GM12878 (cell line): ENCODE data around the gene RCN1. TPM values are rescaled to one million over a fixed set of nuclear protein-coding genes. Genes with fewer than 3 reads are reported as not detected.
A peak's percentile ranks its signal among the peaks of the same experiment; 100 is the strongest.

ENCODE experiments used
- CBX5 ChIP-seq: sonication (generic); IDR thresholded peaks from 2 replicates; pipeline ENCODE4 v1.6.1; 2016; ENCODE audit warnings: low read depth, moderate library complexity, mild to moderate bottlenecking, inconsistent platforms
- CEBPB ChIP-seq, 2 experiments: fragments of 150-350 bp in 1 of 2; IDR thresholded peaks; 2 replicates each; pipeline ENCODE4 v1.6.1; 2012 to 2014; ENCODE audit warnings: low read depth in 2 of 2, low read length in 2 of 2, borderline replicate concordance in 1 of 2, inconsistent platforms in 1 of 2
- DPF2 ChIP-seq: fragments of 450-650 bp; IDR thresholded peaks from 2 replicates; pipeline ENCODE4 v1.6.1; 2017; ENCODE audit warnings: mild to moderate bottlenecking
- EGR1 ChIP-seq, 2 experiments: IDR thresholded peaks; 1 replicate in 1 of 2; 2 replicates in 1 of 2; pipeline ENCODE4 v1.6.1; 2011 to 2012; ENCODE audit warnings: low read depth in 2 of 2, low read length in 2 of 2, borderline replicate concordance in 1 of 2, mild to moderate bottlenecking in 1 of 2, moderate library complexity in 1 of 2
- GABPA ChIP-seq: IDR thresholded peaks from 2 replicates; pipeline ENCODE4 v1.6.1; 2014; ENCODE audit warnings: antibody characterized with exemption, low read depth, mild to moderate bottlenecking, inconsistent platforms
- IKZF2 ChIP-seq, 2 experiments: fragments of 450-650 bp; IDR thresholded peaks; 2 replicates each; pipeline ENCODE4 v1.6.1; 2017; ENCODE audit warnings: mild to moderate bottlenecking in 2 of 2, moderate library complexity in 2 of 2
- MTA2 ChIP-seq: fragments of 450-650 bp; IDR thresholded peaks from 2 replicates; pipeline ENCODE4 v1.6.1; 2016; ENCODE audit warnings: low read depth, mild to moderate bottlenecking, moderate library complexity
- NBN ChIP-seq: fragments of 450-650 bp; IDR thresholded peaks from 2 replicates; pipeline ENCODE4 v1.6.1; 2016
- NFXL1 ChIP-seq: fragments of 450-650 bp; IDR thresholded peaks from 2 replicates; pipeline ENCODE4 v1.6.1; 2017; ENCODE audit warnings: antibody characterized with exemption, mild to moderate bottlenecking, borderline replicate concordance
- RAD51 ChIP-seq: fragments of 450-650 bp; IDR thresholded peaks from 2 replicates; pipeline ENCODE4 v1.6.1; 2016; ENCODE audit warnings: moderate library complexity, mild to moderate bottlenecking, inconsistent platforms
- SIN3A ChIP-seq: IDR thresholded peaks from 2 replicates; pipeline ENCODE4 v1.6.1; 2012; ENCODE audit warnings: low read depth, low read length, improper control_type of control experiment
- SMARCA5 ChIP-seq: fragments of 450-650 bp; IDR thresholded peaks from 2 replicates; pipeline ENCODE4 v1.6.1; 2017; ENCODE audit warnings: mild to moderate bottlenecking
- SMC3 ChIP-seq: IDR thresholded peaks from 2 replicates; pipeline ENCODE4 v1.6.1; 2011; ENCODE audit warnings: low read length, improper control_type of control experiment, borderline replicate concordance
- SPI1 ChIP-seq: IDR thresholded peaks from 2 replicates; pipeline ENCODE4 v1.6.1; 2011; ENCODE audit warnings: low read depth, mild to moderate bottlenecking, low read length, moderate library complexity, borderline replicate concordance; ENCODE audit not compliant: insufficient read depth
- TAF1 ChIP-seq: IDR thresholded peaks from 2 replicates; pipeline ENCODE4 v1.6.1; 2011; ENCODE audit warnings: mild to moderate bottlenecking, low read depth, low read length, borderline replicate concordance
- TCF3 ChIP-seq: IDR thresholded peaks from 2 replicates; pipeline ENCODE4 v1.6.1; 2012; ENCODE audit warnings: low read depth, mild to moderate bottlenecking, low read length, borderline replicate concordance; ENCODE audit not compliant: insufficient read depth
- YBX1 ChIP-seq: fragments of 450-650 bp; IDR thresholded peaks from 2 replicates; pipeline ENCODE4 v1.6.1; 2016; ENCODE audit warnings: antibody characterized with exemption
- polyA plus RNA-seq, 11 experiments: library from polyadenylated mRNA; depleted of rRNA in 4 of 11; unstranded in 6 of 11; stranded (reverse) in 5 of 11; fragments of >200 nt; fragmentation: Nextera tagmentation in 4 of 11; fragmentation: Illumina TruSeq in 1 of 11; extraction: Ambion mirVana in 4 of 11; extraction: Trizol in 1 of 11; gene quantifications; 1 replicate in 1 of 11; 2 replicates in 10 of 11; pipeline versions ENCODE4 v1.2.1 to v1.2.3, GENCODE V29; 2011 to 2016; ENCODE audit warnings: inconsistent platforms in 2 of 11, missing spikeins in 2 of 11, low read depth in 1 of 11
- total RNA-seq, 4 experiments: library from RNA; depleted of rRNA in 3 of 4; stranded (reverse); fragments of >200 nt in 3 of 4; fragmentation: Illumina TruSeq in 1 of 4; extraction: Trizol in 1 of 4; gene quantifications; 2 replicates each; pipeline versions ENCODE4 v1.2.1 to v1.2.3, GENCODE V29; 2013 to 2021
- TF ChIP-seq, protein P1 (sequence below): fragments of 450-650 bp; IDR thresholded peaks from 2 replicates; pipeline ENCODE4 v1.6.1; 2016; ENCODE audit warnings: mild to moderate bottlenecking
- TF ChIP-seq, protein P2 (sequence below): IDR thresholded peaks from 2 replicates; pipeline ENCODE4 v1.6.1; 2012; ENCODE audit warnings: low read depth, low read length, improper control_type of control experiment
- TF ChIP-seq, protein P3 (sequence below): fragments of 450-650 bp; IDR thresholded peaks from 2 replicates; pipeline ENCODE4 v1.6.1; 2017; ENCODE audit warnings: low read depth, mild to moderate bottlenecking, moderate library complexity
- TF ChIP-seq, protein P4 (sequence below): fragments of 450-650 bp; formaldehyde crosslinking; IDR thresholded peaks from 2 replicates; pipeline ENCODE4 v1.5.0; 2022; ENCODE audit warnings: mild to moderate bottlenecking, missing genetic modification characterization
- TF ChIP-seq, protein P5 (sequence below): fragments of 150-350 bp; IDR thresholded peaks from 2 replicates; pipeline ENCODE4 v1.6.1; 2014; ENCODE audit warnings: mild to moderate bottlenecking, low read depth, low read length

The RCN1 gene
- total and polyA plus RNA-seq, 10 of the 15 experiments (the other 5 are each of a cell fraction or from before 2014, with no cell fraction given) = 17.6 to 76.7 (median 56.4) TPM

DNA sequence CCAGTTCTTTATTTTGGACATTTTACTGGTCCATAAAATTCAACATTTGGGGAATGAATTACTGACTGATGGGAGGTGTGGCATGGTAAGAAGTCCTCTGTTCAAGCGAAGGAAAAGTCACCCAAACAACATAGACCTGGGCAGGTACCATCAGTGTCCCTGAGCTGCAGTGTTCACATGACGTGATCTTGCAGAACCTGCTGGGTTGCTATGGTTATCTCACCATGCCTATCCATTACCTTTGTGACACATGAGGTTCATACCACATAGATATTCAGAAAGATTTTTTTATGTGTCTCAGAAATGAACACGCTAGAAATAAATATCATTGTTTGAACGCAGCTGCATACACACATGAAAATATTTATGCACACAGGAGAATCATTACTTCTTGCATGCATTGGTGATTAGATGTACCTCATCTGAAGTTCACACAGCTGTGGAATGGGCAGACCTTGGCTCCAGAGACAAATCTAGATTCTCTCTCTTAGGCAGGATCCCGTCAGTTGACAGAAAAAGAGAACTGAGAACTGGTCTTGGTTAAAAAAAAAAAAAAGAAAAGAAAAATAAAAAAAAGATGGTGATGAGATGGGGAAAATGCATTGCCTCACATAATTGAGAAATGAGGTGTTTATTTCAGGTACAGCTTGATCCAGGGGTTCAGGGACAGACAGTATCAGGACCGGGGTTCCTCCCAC is 21.4 kb upstream of the RCN1 start (continued):
- no peak for TF ChIP-seq TAF1
- no peak for TF ChIP-seq EGR1 (IDR thresholded peaks at IDR 0.05; ENCODE audit: borderline replicate concordance in 1 of 2, low read depth in 2 of 2, low read length in 2 of 2)
- no peak for TF ChIP-seq CBX5
- TF ChIP-seq, protein P1, sequence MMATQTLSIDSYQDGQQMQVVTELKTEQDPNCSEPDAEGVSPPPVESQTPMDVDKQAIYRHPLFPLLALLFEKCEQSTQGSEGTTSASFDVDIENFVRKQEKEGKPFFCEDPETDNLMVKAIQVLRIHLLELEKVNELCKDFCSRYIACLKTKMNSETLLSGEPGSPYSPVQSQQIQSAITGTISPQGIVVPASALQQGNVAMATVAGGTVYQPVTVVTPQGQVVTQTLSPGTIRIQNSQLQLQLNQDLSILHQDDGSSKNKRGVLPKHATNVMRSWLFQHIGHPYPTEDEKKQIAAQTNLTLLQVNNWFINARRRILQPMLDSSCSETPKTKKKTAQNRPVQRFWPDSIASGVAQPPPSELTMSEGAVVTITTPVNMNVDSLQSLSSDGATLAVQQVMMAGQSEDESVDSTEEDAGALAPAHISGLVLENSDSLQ = peak; percentile 27; the same call in 1 of the 2 replicates
- 0 out of 2 replicates have a peak, but pooled peaks have one; percentile 26 for TF ChIP-seq NBN
- no peak for TF ChIP-seq GABPA
- TF ChIP-seq, protein P2, sequence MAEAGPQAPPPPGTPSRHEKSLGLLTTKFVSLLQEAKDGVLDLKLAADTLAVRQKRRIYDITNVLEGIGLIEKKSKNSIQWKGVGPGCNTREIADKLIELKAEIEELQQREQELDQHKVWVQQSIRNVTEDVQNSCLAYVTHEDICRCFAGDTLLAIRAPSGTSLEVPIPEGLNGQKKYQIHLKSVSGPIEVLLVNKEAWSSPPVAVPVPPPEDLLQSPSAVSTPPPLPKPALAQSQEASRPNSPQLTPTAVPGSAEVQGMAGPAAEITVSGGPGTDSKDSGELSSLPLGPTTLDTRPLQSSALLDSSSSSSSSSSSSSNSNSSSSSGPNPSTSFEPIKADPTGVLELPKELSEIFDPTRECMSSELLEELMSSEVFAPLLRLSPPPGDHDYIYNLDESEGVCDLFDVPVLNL = no peak
- no peak for TF ChIP-seq CEBPB (IDR thresholded peaks at IDR 0.05; ENCODE audit: borderline replicate concordance in 1 of 2, low read depth in 2 of 2, low read length in 2 of 2)
- TF ChIP-seq NFXL1 = no peak
- peak in 1 of 2 experiments; percentile 25; a peak in 1 of 4 replicates for TF ChIP-seq IKZF2 (IDR thresholded peaks at IDR 0.05)
- no peak for TF ChIP-seq MTA2
- no peak for TF ChIP-seq RAD51
- TF ChIP-seq DPF2 = 0 out of 2 replicates have a peak, but pooled peaks have one; percentile 14
- TF ChIP-seq, protein P3, sequence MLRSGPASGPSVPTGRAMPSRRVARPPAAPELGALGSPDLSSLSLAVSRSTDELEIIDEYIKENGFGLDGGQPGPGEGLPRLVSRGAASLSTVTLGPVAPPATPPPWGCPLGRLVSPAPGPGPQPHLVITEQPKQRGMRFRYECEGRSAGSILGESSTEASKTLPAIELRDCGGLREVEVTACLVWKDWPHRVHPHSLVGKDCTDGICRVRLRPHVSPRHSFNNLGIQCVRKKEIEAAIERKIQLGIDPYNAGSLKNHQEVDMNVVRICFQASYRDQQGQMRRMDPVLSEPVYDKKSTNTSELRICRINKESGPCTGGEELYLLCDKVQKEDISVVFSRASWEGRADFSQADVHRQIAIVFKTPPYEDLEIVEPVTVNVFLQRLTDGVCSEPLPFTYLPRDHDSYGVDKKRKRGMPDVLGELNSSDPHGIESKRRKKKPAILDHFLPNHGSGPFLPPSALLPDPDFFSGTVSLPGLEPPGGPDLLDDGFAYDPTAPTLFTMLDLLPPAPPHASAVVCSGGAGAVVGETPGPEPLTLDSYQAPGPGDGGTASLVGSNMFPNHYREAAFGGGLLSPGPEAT = 0 out of 2 replicates have a peak, but pooled peaks have one; percentile 14
- TF ChIP-seq SMC3 = no peak
- TF ChIP-seq, protein P4, sequence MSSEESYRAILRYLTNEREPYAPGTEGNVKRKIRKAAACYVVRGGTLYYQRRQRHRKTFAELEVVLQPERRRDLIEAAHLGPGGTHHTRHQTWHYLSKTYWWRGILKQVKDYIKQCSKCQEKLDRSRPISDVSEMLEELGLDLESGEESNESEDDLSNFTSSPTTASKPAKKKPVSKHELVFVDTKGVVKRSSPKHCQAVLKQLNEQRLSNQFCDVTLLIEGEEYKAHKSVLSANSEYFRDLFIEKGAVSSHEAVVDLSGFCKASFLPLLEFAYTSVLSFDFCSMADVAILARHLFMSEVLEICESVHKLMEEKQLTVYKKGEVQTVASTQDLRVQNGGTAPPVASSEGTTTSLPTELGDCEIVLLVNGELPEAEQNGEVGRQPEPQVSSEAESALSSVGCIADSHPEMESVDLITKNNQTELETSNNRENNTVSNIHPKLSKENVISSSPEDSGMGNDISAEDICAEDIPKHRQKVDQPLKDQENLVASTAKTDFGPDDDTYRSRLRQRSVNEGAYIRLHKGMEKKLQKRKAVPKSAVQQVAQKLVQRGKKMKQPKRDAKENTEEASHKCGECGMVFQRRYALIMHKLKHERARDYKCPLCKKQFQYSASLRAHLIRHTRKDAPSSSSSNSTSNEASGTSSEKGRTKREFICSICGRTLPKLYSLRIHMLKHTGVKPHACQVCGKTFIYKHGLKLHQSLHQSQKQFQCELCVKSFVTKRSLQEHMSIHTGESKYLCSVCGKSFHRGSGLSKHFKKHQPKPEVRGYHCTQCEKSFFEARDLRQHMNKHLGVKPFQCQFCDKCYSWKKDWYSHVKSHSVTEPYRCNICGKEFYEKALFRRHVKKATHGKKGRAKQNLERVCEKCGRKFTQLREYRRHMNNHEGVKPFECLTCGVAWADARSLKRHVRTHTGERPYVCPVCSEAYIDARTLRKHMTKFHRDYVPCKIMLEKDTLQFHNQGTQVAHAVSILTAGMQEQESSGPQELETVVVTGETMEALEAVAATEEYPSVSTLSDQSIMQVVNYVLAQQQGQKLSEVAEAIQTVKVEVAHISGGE (CRISPR knock-in tag) = no peak
- TF ChIP-seq YBX1 = no peak
- TF ChIP-seq SIN3A = no peak
- 0 out of 2 replicates have a peak, but pooled peaks have one; percentile 65 for TF ChIP-seq SMARCA5
- TF ChIP-seq, protein P5, sequence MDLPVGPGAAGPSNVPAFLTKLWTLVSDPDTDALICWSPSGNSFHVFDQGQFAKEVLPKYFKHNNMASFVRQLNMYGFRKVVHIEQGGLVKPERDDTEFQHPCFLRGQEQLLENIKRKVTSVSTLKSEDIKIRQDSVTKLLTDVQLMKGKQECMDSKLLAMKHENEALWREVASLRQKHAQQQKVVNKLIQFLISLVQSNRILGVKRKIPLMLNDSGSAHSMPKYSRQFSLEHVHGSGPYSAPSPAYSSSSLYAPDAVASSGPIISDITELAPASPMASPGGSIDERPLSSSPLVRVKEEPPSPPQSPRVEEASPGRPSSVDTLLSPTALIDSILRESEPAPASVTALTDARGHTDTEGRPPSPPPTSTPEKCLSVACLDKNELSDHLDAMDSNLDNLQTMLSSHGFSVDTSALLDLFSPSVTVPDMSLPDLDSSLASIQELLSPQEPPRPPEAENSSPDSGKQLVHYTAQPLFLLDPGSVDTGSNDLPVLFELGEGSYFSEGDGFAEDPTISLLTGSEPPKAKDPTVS = no peak
- TF ChIP-seq SPI1 = peak; percentile 80
- no peak for TF ChIP-seq TCF3
